IMR-90 (cell line): ENCODE measurements around the gene CSH2. TPM values are rescaled to one million over a fixed set of nuclear protein-coding genes. Genes with fewer than 3 reads are reported as not detected.

Source experiments
- ATAC-seq: fragments of 200-7000 bp; cut with Tn5 transposase; 2 replicates; pipeline ENCODE4 v1.9.1; 2020; ENCODE audit warnings: low read depth, mild to moderate bottlenecking, moderate library complexity
- BruUV-seq: library from RNA; stranded (reverse); fragments of 400-500 nt; replicated peaks from 2 replicates; lab custom pipeline; 2021; lab: Mats Ljungman, UMichigan
- CTCF ChIA-PET: fragments of 300-600 bp; formaldehyde crosslinking; extraction: SDS; loops from one replicate; lab custom pipeline; 2021; ENCODE audit warnings: antibody characterized with exemption; lab: Yijun Ruan, JAX
- POLR2A ChIA-PET: fragments of 300-600 bp; sonication (Branson Sonifier 250); formaldehyde crosslinking; loops from one replicate; lab custom pipeline; 2022; ENCODE audit warnings: antibody characterized with exemption; ENCODE audit not compliant: unreplicated experiment; lab: Charles Lee
- DNase-seq: peaks from one replicate; pipeline ENCODE4 v3.0.0; 2013
- H2AFZ ChIP-seq: replicated peaks from 2 replicates; pipeline ENCODE3; 2013; ENCODE audit warnings: low read length, mild to moderate bottlenecking; ENCODE audit not compliant: poor library complexity
- H2AK5ac ChIP-seq: 2 replicates; pipeline ENCODE4 v1.6.1; 2013; ENCODE audit warnings: low read depth, low read length, inconsistent platforms
- H2AK9ac ChIP-seq: replicated peaks from 2 replicates; pipeline ENCODE3; 2013; ENCODE audit warnings: mild to moderate bottlenecking, low read depth, low read length, moderate library complexity; ENCODE audit not compliant: poor library complexity
- H2BK120ac ChIP-seq: 2 replicates; pipeline ENCODE4 v1.6.1; 2013; ENCODE audit warnings: low read depth, low read length, inconsistent platforms
- H2BK15ac ChIP-seq: 3 replicates; pipeline ENCODE4 v1.6.1; 2013; ENCODE audit warnings: low read depth, low read length, inconsistent platforms
- H2BK20ac ChIP-seq: 2 replicates; pipeline ENCODE4 v1.6.1; 2013; ENCODE audit warnings: low read depth, mild to moderate bottlenecking, inconsistent platforms, low read length, moderate library complexity
- H2BK5ac ChIP-seq: 2 replicates; pipeline ENCODE4 v1.6.1; 2013; ENCODE audit warnings: mild to moderate bottlenecking, low read depth, low read length, inconsistent platforms; ENCODE audit not compliant: poor library complexity, severe bottlenecking
- H3K14ac ChIP-seq: replicated peaks from 2 replicates; pipeline ENCODE4 v1.6.1; 2013; ENCODE audit warnings: low read depth, low read length, inconsistent platforms
- H3K18ac ChIP-seq: 2 replicates; pipeline ENCODE4 v1.6.1; 2013; ENCODE audit warnings: low read depth, low read length, control low read depth
- H3K23ac ChIP-seq: 2 replicates; pipeline ENCODE4 v1.6.1; 2013; ENCODE audit warnings: low read depth, low read length, inconsistent platforms
- H3K27ac ChIP-seq: 2 replicates; pipeline ENCODE4 v1.5.1; 2013; ENCODE audit warnings: mild to moderate bottlenecking, control low read depth, low read length; ENCODE audit not compliant: insufficient read depth
- H3K27me3 ChIP-seq: 2 replicates; pipeline ENCODE4 v1.6.1; 2013; ENCODE audit warnings: low read length; ENCODE audit not compliant: control insufficient read depth, insufficient read depth
- H3K36me3 ChIP-seq: 2 replicates; pipeline ENCODE4 v1.6.1; 2013; ENCODE audit warnings: low read length, mixed read lengths; ENCODE audit not compliant: control insufficient read depth, insufficient read depth
- H3K4ac ChIP-seq: 2 replicates; pipeline ENCODE4 v1.6.1; 2013; ENCODE audit warnings: low read depth, low read length, inconsistent platforms
- H3K4me1 ChIP-seq: 2 replicates; pipeline ENCODE4 v1.6.1; 2013; ENCODE audit warnings: low read length, mixed read lengths; ENCODE audit not compliant: control insufficient read depth, insufficient read depth
- H3K4me2 ChIP-seq: 2 replicates; pipeline ENCODE4 v1.6.1; 2013; ENCODE audit warnings: low read depth, mild to moderate bottlenecking, control low read depth, low read length, moderate library complexity
- H3K4me3 ChIP-seq: 2 replicates; pipeline ENCODE4 v1.5.1; 2013; ENCODE audit warnings: low read depth, mild to moderate bottlenecking, control low read depth, low read length, moderate library complexity; ENCODE audit not compliant: insufficient read depth
- H3K56ac ChIP-seq: 2 replicates; pipeline ENCODE4 v1.6.1; 2013; ENCODE audit warnings: low read length, inconsistent platforms; ENCODE audit not compliant: insufficient read depth; ENCODE audit errors: extremely low read depth
- H3K79me1 ChIP-seq, 2 experiments: 2 replicates each; pipeline ENCODE4 v1.6.1; 2013; ENCODE audit warnings: low read length in 2 of 2, inconsistent platforms in 1 of 2, low read depth in 1 of 2
- H3K9ac ChIP-seq: 2 replicates; pipeline ENCODE4 v1.6.1; 2013; ENCODE audit warnings: low read depth, low read length, control low read depth
- H3K9me1 ChIP-seq: 2 replicates; pipeline ENCODE4 v1.6.1; 2013; ENCODE audit warnings: low read length, inconsistent platforms; ENCODE audit not compliant: insufficient read depth
- H3K9me3 ChIP-seq: 2 replicates; pipeline ENCODE4 v1.6.1; 2013; ENCODE audit warnings: low read length; ENCODE audit not compliant: control insufficient read depth, insufficient read depth
- H4K20me1 ChIP-seq: 2 replicates; pipeline ENCODE4 v1.6.1; 2013; ENCODE audit warnings: low read length, inconsistent platforms; ENCODE audit not compliant: insufficient read depth
- H4K5ac ChIP-seq: 2 replicates; pipeline ENCODE4 v1.6.1; 2013; ENCODE audit warnings: mild to moderate bottlenecking, low read depth, low read length, control low read depth
- H4K8ac ChIP-seq, 2 experiments: 2 replicates each; pipeline ENCODE4 v1.6.1; 2013; ENCODE audit warnings: low read depth in 2 of 2, low read length in 2 of 2, control low read depth in 1 of 2, inconsistent platforms in 1 of 2
- H4K91ac ChIP-seq: 2 replicates; pipeline ENCODE4 v1.6.1; 2013; ENCODE audit warnings: low read depth, low read length, inconsistent platforms; ENCODE audit not compliant: insufficient read depth
- FOS ChIP-seq: fragments of 150-350 bp; IDR thresholded peaks from 2 replicates; pipeline ENCODE4 v1.6.1; 2016; ENCODE audit warnings: low read depth, low read length
- RFX5 ChIP-seq: IDR thresholded peaks from 2 replicates; pipeline ENCODE4 v1.8.0; 2012; ENCODE audit warnings: low read depth, mild to moderate bottlenecking, low read length, moderate library complexity
- WGBS, 2 experiments: methylation state at CpG; one replicate each; pipeline versions ENCODE4 v1.1.5 to v1.1.7; 2013; ENCODE audit warnings: missing lambda C conversion rate in 2 of 2; ENCODE audit not compliant: insufficient read length in 1 of 2; ENCODE audit errors: extremely low coverage in 2 of 2; 5-methylcytosine and 5-hydroxymethylcytosine counted together
- dilution Hi-C: fragments of 300-500 bp; cut with HindIII; formaldehyde crosslinking; loops from one replicate; pipeline ENCODE4 v1.14.3; 2018; ENCODE audit warnings: low sequenced_read_pairs; ENCODE audit not compliant: unreplicated experiment
- in situ Hi-C: fragments of 300-500 bp; cut with MboI; formaldehyde crosslinking; loops from 3 replicates; pipeline ENCODE4 v1.14.3; 2019; ENCODE audit warnings: low sequenced_read_pairs, inconsistent platforms, mixed read lengths
- intact Hi-C: fragments of 100-400 bp; cut with micrococcal nuclease; formaldehyde crosslinking; loops from 2 replicates; pipeline ENCODE4 v1.10.0; 2022
- polyA plus RNA-seq, 3 experiments: library from polyadenylated mRNA; depleted of rRNA; stranded (reverse); fragments of >200 nt; gene quantifications; 2 replicates each; pipeline ENCODE4 v1.2.3, GENCODE V29; 2012; ENCODE audit warnings: low replicate concordance in 1 of 3
- total RNA-seq: library from RNA; depleted of rRNA; stranded (reverse); fragments of >200 nt; gene quantifications from 2 replicates; pipeline ENCODE4 v1.2.3, GENCODE V29; 2012
- TF ChIP-seq, protein P1 (sequence below): fragments of 150-350 bp; IDR thresholded peaks from 2 replicates; pipeline ENCODE4 v1.6.1; 2016; ENCODE audit warnings: low read depth, mild to moderate bottlenecking, low read length, moderate library complexity, borderline replicate concordance
- TF ChIP-seq, protein P2 (sequence below): fragments of 150-350 bp; IDR thresholded peaks from 2 replicates; pipeline ENCODE4 v1.6.1; 2017; ENCODE audit warnings: mild to moderate bottlenecking, antibody characterized with exemption, low read length, low read depth

CSH2 gene
- total and polyA plus RNA-seq, 2 of the 4 experiments (the other 2 are of a cell fraction): not detected

DNA sequence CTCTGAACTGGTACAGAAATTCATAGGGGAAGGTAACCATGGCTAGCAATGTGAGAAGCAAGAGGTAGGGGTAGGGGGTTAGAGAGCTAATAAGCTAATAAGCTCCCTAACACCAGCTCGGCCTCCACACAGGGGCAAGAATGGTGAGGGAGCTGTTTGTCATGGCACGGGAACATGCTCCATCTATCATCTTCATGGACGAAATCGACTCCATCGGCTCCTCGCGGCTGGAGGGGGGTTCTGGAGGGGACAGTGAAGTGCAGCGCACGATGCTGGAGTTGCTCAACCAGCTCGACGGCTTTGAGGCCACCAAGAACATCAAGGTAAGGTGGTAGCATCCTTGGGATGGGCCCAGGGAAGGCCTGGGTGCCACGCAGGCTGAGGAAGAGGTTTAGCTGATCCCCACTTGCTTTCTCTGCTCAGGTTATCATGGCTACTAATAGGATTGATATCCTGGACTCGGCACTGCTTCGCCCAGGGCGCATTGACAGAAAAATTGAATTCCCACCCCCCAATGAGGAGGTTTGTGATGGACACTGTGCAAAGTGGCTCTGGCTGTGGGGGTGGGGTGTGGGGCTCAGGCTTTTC lies 42.5 kb downstream of the CSH2 start:
- ChIA-PET POLR2A (interaction anchor here (0.6 kb wide), 1 partner anchor 10 kb away, joined by 4 read pairs; no protein-coding TSS in a partner anchor), CTCF (no interaction called here)
- 84% methylated on average over 4 of the region's 15 CpGs; no CpG with 5 or more reads in 1 of the 2 experiments for WGBS, 2 experiments
- no peak overlapping the region for H2AK5ac ChIP-seq
- in situ Hi-C loops (no loop called here), intact Hi-C loops (no loop called here), dilution Hi-C loops (no loop called here)
- no TSS peak for BruUV-seq
- no peak overlapping the region for H4K5ac ChIP-seq
- H2BK5ac ChIP-seq: no peak overlapping the region
- H3K23ac ChIP-seq: no peak overlapping the region
- ATAC-seq: no peak
- peaks cover 32 to 75% of the 10 kb centered on the region in 2 experiments for H3K79me1 ChIP-seq
- H3K27me3 ChIP-seq: no peaks in the 10 kb centered on the region
- TF ChIP-seq RFX5 (no peak), FOS (no peak)
- TF ChIP-seq, protein P1, sequence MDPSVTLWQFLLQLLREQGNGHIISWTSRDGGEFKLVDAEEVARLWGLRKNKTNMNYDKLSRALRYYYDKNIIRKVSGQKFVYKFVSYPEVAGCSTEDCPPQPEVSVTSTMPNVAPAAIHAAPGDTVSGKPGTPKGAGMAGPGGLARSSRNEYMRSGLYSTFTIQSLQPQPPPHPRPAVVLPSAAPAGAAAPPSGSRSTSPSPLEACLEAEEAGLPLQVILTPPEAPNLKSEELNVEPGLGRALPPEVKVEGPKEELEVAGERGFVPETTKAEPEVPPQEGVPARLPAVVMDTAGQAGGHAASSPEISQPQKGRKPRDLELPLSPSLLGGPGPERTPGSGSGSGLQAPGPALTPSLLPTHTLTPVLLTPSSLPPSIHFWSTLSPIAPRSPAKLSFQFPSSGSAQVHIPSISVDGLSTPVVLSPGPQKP: no peak
- TF ChIP-seq, protein P2, sequence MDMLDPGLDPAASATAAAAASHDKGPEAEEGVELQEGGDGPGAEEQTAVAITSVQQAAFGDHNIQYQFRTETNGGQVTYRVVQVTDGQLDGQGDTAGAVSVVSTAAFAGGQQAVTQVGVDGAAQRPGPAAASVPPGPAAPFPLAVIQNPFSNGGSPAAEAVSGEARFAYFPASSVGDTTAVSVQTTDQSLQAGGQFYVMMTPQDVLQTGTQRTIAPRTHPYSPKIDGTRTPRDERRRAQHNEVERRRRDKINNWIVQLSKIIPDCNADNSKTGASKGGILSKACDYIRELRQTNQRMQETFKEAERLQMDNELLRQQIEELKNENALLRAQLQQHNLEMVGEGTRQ: no peak
- no peak overlapping the region for H2BK15ac ChIP-seq
- H3K4me1 ChIP-seq: peaks cover 1% of the 10 kb centered on the region; the same call in 1 of the 2 replicates
- no peak overlapping the region for H3K14ac ChIP-seq
- H4K8ac ChIP-seq: no peak overlapping the region
- no peak overlapping the region for H3K4me2 ChIP-seq
- H2AFZ ChIP-seq: no peak overlapping the region
- no peak overlapping the region for H3K4ac ChIP-seq
- no peak overlapping the region for H3K18ac ChIP-seq
- H3K9me3 ChIP-seq: no peaks in the 10 kb centered on the region
- H3K56ac ChIP-seq: no peak overlapping the region
- no peak overlapping the region for H3K27ac ChIP-seq
- no peak overlapping the region for H2BK120ac ChIP-seq
- no peaks in the 10 kb centered on the region for H3K9me1 ChIP-seq
- H3K4me3 ChIP-seq: no peak overlapping the region
- H3K36me3 ChIP-seq: peaks cover 63% of the 10 kb centered on the region
- no peak overlapping the region for H2AK9ac ChIP-seq
- no peak overlapping the region for H2BK20ac ChIP-seq
- H4K20me1 ChIP-seq: peaks cover 49% of the 10 kb centered on the region
- H3K9ac ChIP-seq: no peak overlapping the region
- DNase-seq: no peak
- no peak overlapping the region for H4K91ac ChIP-seq
